H1 (cell line): ENCODE measurements around the gene KCNT1. TPM values are rescaled to one million over a fixed set of nuclear protein-coding genes. Genes with fewer than 3 reads are reported as not detected.

Experiments
- RBBP5 ChIP-seq: IDR thresholded peaks from 2 replicates; pipeline ENCODE4 v1.7.1; 2012; ENCODE audit warnings: low read depth, mild to moderate bottlenecking, inconsistent platforms, low read length, moderate library complexity, borderline replicate concordance
- RFX5 ChIP-seq: IDR thresholded peaks from 2 replicates; pipeline ENCODE4 v1.6.1; 2011; ENCODE audit warnings: low read depth, low read length, improper control_type of control experiment, borderline replicate concordance
- RNF2 ChIP-seq: fragments of 200-900, 300-1000 bp; sonication (generic); IDR thresholded peaks from 2 replicates; pipeline ENCODE4 v1.7.1; 2016; ENCODE audit warnings: borderline replicate concordance, low read depth, mild to moderate bottlenecking, antibody characterized with exemption, low read length; ENCODE audit not compliant: poor library complexity, severe bottlenecking; ENCODE audit errors: missing control alignments
- polyA plus RNA-seq, 7 experiments: library from polyadenylated mRNA; depleted of rRNA in 3 of 7; stranded (reverse) in 5 of 7; unstranded in 2 of 7; fragments of >200 nt in 5 of 7; fragments of 200-250 nt in 2 of 7; gene quantifications; 1 replicate in 5 of 7; 2 replicates in 1 of 7; 4 replicates in 1 of 7; pipeline versions ENCODE4 v1.2.1 to v1.2.3, GENCODE V29; 2011 to 2013; ENCODE audit warnings: missing spikeins in 2 of 7, mixed read lengths in 2 of 7
- total RNA-seq: library from RNA; stranded (reverse); fragmentation: NEBNext Ultra II Directional; extraction: Animal tissue kit (Norgen Biotek cat#: 25700); gene quantifications from 2 replicates; pipeline ENCODE4 v1.2.1, GENCODE V29; 2021

The KCNT1 gene
- total and polyA plus RNA-seq, 2 of the 8 experiments (the other 6 are each of a cell fraction or from before 2014, with no cell fraction given) = 0.13 to 0.20 TPM

DNA sequence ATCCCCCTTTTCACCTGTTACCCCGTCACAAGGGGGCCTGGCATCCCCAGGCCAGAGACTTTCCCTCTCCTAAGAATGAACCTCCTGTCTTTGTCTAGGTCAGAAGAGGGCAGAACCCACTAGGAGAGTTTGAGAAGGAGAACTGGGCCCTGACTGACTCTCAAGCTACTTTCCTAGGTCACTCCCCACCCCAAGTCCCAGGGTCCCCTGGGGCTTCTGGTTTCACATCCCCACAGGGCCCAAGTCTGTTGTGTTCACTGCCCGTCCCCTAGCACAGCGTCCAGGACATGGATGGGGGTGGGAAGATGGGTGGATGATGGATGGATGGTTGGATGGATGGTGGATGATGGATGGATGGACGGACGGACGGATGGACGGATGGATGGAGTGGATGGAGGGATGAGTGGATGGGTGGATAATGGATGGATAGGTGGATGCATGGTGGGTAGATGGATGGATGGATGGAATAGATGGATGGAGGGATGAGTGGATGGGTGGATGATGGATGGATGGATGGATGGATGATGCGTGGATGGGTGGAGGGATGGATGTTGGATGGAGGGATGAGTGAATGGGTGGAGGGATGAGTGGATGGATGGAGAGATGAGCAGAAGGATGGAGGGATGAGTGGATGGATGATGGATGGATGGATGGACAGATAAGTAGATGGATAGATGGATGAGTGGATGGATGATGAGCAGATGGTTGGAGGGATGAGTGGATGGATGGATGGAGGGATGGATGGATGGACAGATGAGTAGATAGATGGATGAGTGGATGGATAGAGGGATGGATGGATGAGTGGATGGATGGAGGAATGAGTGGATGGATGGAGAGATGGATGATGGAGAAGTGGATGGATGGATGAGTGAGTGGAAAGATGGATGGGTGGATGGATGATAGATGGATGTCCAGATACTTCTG, 50.6 kb downstream of the KCNT1 start (continued):
- TF ChIP-seq RNF2 = no peak
- no peak for TF ChIP-seq RFX5
- TF ChIP-seq RBBP5 = no peak
